A673 (cell line): ENCODE data around the gene RNU1-4. TPM values are rescaled to one million over a fixed set of nuclear protein-coding genes. Genes with fewer than 3 reads are reported as not detected.
"Not testable (repeated sequence)": the region's sequence is repeated elsewhere in the genome, so short reads cannot be mapped to it uniquely, and the experiment has no call there.

ENCODE experiments used
- BruUV-seq: library from RNA; stranded (reverse); fragments of 400-500 nt; replicated peaks from 2 replicates; lab custom pipeline; 2021; lab: Mats Ljungman, UMichigan
- CTCF ChIA-PET: fragments of 300-600 bp; sonication (Branson Sonifier 250); formaldehyde crosslinking; loops from one replicate; lab custom pipeline; 2022; ENCODE audit warnings: antibody characterized with exemption; lab: Charles Lee
- POLR2A ChIA-PET: fragments of 300-600 bp; sonication (Branson Sonifier 250); formaldehyde crosslinking; loops from one replicate; lab custom pipeline; 2022; ENCODE audit warnings: antibody characterized with exemption; ENCODE audit not compliant: low non-redundant PET; lab: Charles Lee
- DNase-seq: peaks from one replicate; pipeline ENCODE4 v3.0.0-alpha.2; 2015; ENCODE audit warnings: low spot score
- H3K27ac ChIP-seq: fragments of 200-600 bp; sonication (generic); 2 replicates; pipeline ENCODE4 v1.5.1; 2016; ENCODE audit warnings: mixed run types, low read depth, mild to moderate bottlenecking, mixed read lengths, antibody characterized with exemption, low read length; ENCODE audit not compliant: poor library complexity, severe bottlenecking
- H3K27me3 ChIP-seq: fragments of 200-600 bp; sonication (generic); replicated peaks from 2 replicates; pipeline ENCODE4 v1.6.1; 2017; ENCODE audit warnings: mixed run types, low read depth, mild to moderate bottlenecking, mixed read lengths, antibody characterized with exemption, low read length; ENCODE audit not compliant: insufficient read depth, poor library complexity
- H3K36me3 ChIP-seq: fragments of 200-600 bp; sonication (generic); 2 replicates; pipeline ENCODE4 v1.6.1; 2016; ENCODE audit warnings: mixed run types, mild to moderate bottlenecking, mixed read lengths, antibody characterized with exemption, low read length; ENCODE audit not compliant: insufficient read depth, poor library complexity, severe bottlenecking
- H3K4me1 ChIP-seq: fragments of 200-600 bp; sonication (generic); 2 replicates; pipeline ENCODE4 v1.6.1; 2017; ENCODE audit warnings: mixed run types, mild to moderate bottlenecking, mixed read lengths, antibody characterized with exemption, low read length; ENCODE audit not compliant: insufficient read depth, poor library complexity, severe bottlenecking
- H3K4me3 ChIP-seq: fragments of 200-600 bp; sonication (generic); 2 replicates; pipeline ENCODE4 v1.5.1; 2016; ENCODE audit warnings: low read depth, mixed run types, mild to moderate bottlenecking, mixed read lengths, low read length; ENCODE audit not compliant: poor library complexity, severe bottlenecking
- H3K9me3 ChIP-seq: fragments of 200-600 bp; sonication (generic); 2 replicates; pipeline ENCODE4 v1.6.1; 2016; ENCODE audit warnings: mixed run types, low read depth, mild to moderate bottlenecking, mixed read lengths, antibody characterized with exemption, low read length; ENCODE audit not compliant: poor library complexity, severe bottlenecking
- intact Hi-C: fragments of 100-400 bp; cut with micrococcal nuclease; formaldehyde crosslinking; loops from one replicate; pipeline ENCODE4 v1.10.0; 2022; ENCODE audit not compliant: unreplicated experiment
- total RNA-seq: library from RNA; stranded (reverse); gene quantifications from 2 replicates; pipeline ENCODE4 v1.2.3, GENCODE V29; 2021

Gene RNU1-4
- total RNA-seq, 1 experiment from 2014 or later: 1,866 TPM

DNA sequence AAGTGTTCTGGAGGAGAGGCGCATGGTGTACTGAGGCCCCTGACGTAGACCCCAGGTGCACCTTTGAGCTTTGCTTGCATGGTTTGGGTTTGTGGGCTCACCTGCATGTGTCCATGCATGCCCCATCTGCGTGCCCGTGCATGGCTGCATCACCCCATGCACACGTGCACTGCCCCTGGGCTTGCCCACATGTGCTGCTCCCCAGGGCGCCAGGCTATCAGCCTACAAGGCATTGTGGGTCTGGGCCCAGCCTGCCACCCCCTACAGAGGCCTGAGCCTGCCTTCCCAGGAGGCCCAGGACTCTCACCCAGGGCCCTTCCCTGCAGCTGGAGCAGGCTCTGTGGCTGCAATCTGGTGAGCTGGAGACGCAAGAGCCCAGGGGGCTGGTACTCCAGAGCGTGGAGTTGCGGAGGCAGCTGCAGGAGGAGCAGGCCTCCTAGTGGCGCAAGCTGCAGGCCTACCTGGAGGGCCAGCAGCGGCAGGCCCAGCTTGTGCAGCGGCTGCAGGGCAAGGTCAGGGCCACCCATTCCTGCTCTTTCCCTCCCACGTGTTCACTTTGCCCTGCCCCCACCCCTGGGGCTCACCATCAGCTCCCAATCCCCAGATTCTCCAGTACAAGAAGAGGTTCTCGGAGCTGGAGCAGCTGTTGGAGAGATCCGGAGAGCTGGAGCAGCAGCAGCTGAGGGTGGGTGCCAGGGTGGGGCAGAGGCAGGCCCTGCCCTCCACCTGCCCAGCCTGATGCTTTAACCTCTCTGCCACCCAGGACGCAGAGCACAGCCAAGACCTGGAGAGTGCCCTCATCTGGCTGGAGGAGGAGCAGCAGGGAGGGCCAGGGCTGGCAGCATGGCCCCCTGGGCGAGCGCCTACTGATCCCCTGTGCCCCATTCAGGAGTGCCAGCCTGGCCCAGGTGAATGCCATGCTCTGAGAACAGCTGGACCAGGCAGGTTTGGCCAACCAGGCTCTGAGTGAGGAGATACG, 9.9 kb downstream of the RNU1-4 start:
- intact Hi-C loops, BruUV-seq, H3K4me3 ChIP-seq, DNase-seq, CTCF ChIA-PET, H3K36me3 ChIP-seq, H3K27ac ChIP-seq, H3K27me3 ChIP-seq, H3K9me3 ChIP-seq, H3K4me1 ChIP-seq, POLR2A ChIA-PET: not testable (repeated sequence)

DNA sequence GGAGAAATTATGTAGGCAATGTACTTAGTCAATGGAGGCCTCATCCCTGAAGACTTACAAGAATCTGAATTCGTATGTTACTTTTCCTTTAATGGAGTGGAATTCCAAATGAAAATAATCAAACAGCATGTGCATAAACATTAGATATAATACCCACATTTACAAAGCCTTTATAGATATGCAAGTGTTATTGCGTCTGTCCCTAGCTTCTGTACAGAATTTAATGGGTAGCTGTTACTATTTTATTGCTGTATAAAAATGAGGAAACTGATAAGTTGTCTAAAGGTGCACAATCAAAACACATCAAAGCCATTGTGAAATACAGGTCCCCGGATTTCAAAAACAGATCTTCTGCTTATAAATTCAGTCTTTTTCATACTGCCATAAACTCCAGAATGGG, 12.5 kb downstream of the RNU1-4 start:
- H3K27ac ChIP-seq, H3K4me1 ChIP-seq, intact Hi-C loops, BruUV-seq, H3K9me3 ChIP-seq, DNase-seq, H3K36me3 ChIP-seq, POLR2A ChIA-PET, CTCF ChIA-PET, H3K27me3 ChIP-seq, H3K4me3 ChIP-seq: not testable (repeated sequence)

- CTCF ChIA-PET, H3K27ac ChIP-seq, DNase-seq, H3K27me3 ChIP-seq, H3K4me1 ChIP-seq, intact Hi-C loops, POLR2A ChIA-PET, H3K36me3 ChIP-seq, BruUV-seq, H3K4me3 ChIP-seq, H3K9me3 ChIP-seq: not testable (repeated sequence)
Observed at GRCh38 chr1:16755385-16755784, 15.1 kb downstream of the RNU1-4 start.

DNA sequence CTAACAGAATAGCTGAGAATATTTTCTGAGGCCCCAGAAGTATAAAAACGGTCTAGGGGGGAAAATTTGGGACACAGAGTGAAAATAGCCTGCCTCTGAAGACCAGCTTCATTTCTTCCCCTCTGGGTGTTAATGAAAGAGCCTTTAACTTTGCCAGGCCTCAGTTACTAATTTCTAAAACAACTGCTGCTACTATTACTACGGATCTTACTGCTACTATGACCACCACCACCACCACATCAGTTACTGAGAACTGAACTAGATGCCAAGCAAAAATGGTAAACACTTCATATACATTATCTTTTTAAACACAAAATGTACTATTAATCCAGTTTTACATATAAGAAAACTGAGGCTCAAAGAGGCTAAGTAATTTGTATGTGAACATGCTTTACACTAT, 15.6 kb downstream of the RNU1-4 start:
- BruUV-seq, CTCF ChIA-PET, intact Hi-C loops, POLR2A ChIA-PET, DNase-seq, H3K4me3 ChIP-seq, H3K27ac ChIP-seq, H3K4me1 ChIP-seq, H3K9me3 ChIP-seq, H3K27me3 ChIP-seq, H3K36me3 ChIP-seq: not testable (repeated sequence)

GRCh38 chr1:16757574-16757973, 17.3 kb downstream of the RNU1-4 start:
- BruUV-seq, H3K9me3 ChIP-seq, H3K27me3 ChIP-seq, H3K4me3 ChIP-seq, intact Hi-C loops, H3K4me1 ChIP-seq, H3K36me3 ChIP-seq, DNase-seq, H3K27ac ChIP-seq, POLR2A ChIA-PET, CTCF ChIA-PET: not testable (repeated sequence)

GRCh38 chr1:16758060-16758459, 17.7 kb downstream of the RNU1-4 start:
- CTCF ChIA-PET, POLR2A ChIA-PET, H3K9me3 ChIP-seq, H3K27me3 ChIP-seq, H3K4me3 ChIP-seq, H3K4me1 ChIP-seq, intact Hi-C loops, DNase-seq, BruUV-seq, H3K27ac ChIP-seq, H3K36me3 ChIP-seq: not testable (repeated sequence)

GRCh38 chr1:16759041-16759493, 18.8 kb downstream of the RNU1-4 start:
- CTCF ChIA-PET, H3K9me3 ChIP-seq, H3K27ac ChIP-seq, H3K27me3 ChIP-seq, H3K36me3 ChIP-seq, H3K4me3 ChIP-seq, intact Hi-C loops, H3K4me1 ChIP-seq, POLR2A ChIA-PET, DNase-seq, BruUV-seq: not testable (repeated sequence)
